GM12892 (cell line): ENCODE results near the gene RPS6KC1.

Experiments
- POLR2A ChIP-seq: IDR thresholded peaks from 2 replicates; pipeline ENCODE4 v1.6.1; 2011; ENCODE audit warnings: low read depth, low read length, control low read depth
- POLR2AphosphoS5 ChIP-seq: IDR thresholded peaks from 2 replicates; pipeline ENCODE4 v1.6.1; 2011; ENCODE audit warnings: low read depth, low read length, control low read depth
- TAF1 ChIP-seq: IDR thresholded peaks from 2 replicates; pipeline ENCODE4 v1.6.1; 2011; ENCODE audit warnings: low read depth, mild to moderate bottlenecking, control low read depth, low read length, borderline replicate concordance

DNA sequence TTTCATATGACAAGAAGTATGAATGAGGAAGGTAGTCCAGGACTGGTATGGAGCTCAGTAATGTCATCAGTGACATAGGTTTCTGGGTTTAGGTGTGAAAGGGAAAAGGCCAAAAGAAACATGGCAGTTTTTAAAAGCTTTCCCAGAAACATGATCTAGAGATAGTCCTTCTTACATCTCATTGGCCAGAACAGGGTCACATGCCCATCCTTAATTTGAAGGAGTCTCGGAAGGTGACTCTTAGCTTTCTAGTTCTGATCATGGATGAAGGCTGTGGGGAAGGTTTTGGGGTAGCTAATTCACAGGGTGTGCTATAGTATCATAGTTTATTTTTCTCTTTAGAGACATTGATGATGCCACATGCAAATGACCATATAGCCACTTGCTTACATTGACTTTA is 55.3 kb downstream of the RPS6KC1 start:
- TF ChIP-seq POLR2A (no peak), POLR2AphosphoS5 (no peak), TAF1 (no peak)
